CD4-positive, alpha-beta memory T cell (primary cell): Measurements from ENCODE around the gene NPIPB9. TPM values are rescaled to one million over a fixed set of nuclear protein-coding genes. Genes with fewer than 3 reads are reported as not detected.
"Not testable (repeated sequence)": the region's sequence is repeated elsewhere in the genome, so short reads cannot be mapped to it uniquely, and the experiment has no call there.

Experiments used
- CTCF ChIA-PET: fragments of 350-600 bp; sonication (Branson Sonifier 250); formaldehyde crosslinking; loops from one replicate; lab custom pipeline; 2021; ENCODE audit warnings: inconsistent platforms; ENCODE audit not compliant: partially characterized antibody; lab: Charles Lee
- POLR2A ChIA-PET: fragments of 350-600 bp; sonication (Branson Sonifier 250); formaldehyde crosslinking; loops from one replicate; lab custom pipeline; 2021; ENCODE audit not compliant: partially characterized antibody; lab: Charles Lee
- DNase-seq, 5 donors: peaks; one replicate each; pipeline versions ENCODE4 v3.0.0 to v3.0.0-alpha.2; 2020 to 2022; ENCODE audit warnings: mixed read lengths in 1 of 5
- H3K27ac ChIP-seq: one replicate; pipeline ENCODE4 v1.7.0; 2013; ENCODE audit warnings: low read depth, low read length
- H3K27me3 ChIP-seq: 2 replicates; pipeline ENCODE4 v1.7.0; 2013; ENCODE audit warnings: mild to moderate bottlenecking, low read length, moderate library complexity; ENCODE audit not compliant: insufficient read depth
- H3K36me3 ChIP-seq: 2 replicates; pipeline ENCODE4 v1.7.0; 2013; ENCODE audit warnings: mild to moderate bottlenecking, low read length, moderate library complexity; ENCODE audit not compliant: insufficient read depth
- H3K4me1 ChIP-seq: 2 replicates; pipeline ENCODE4 v1.7.0; 2013; ENCODE audit warnings: mild to moderate bottlenecking, low read length, moderate library complexity; ENCODE audit not compliant: insufficient read depth
- H3K4me3 ChIP-seq, 2 donors: one replicate each; pipeline ENCODE4 v1.7.0; 2013; ENCODE audit warnings: low read length in 2 of 2, mild to moderate bottlenecking in 1 of 2
- H3K9me3 ChIP-seq, 2 donors: one replicate each; pipeline ENCODE4 v1.7.0; 2013; ENCODE audit warnings: low read length in 2 of 2, control low read depth in 1 of 2; ENCODE audit not compliant: control insufficient read depth in 1 of 2
- H3K27ac Mint-ChIP-seq, 7 donors: one replicate each; pipeline ENCODE4 v1.8.0; 2020 to 2021; ENCODE audit warnings: mixed read lengths in 7 of 7, mild to moderate bottlenecking in 6 of 7, inconsistent platforms in 3 of 7, moderate library complexity in 3 of 7
- H3K27me3 Mint-ChIP-seq, 2 donors: one replicate each; pipeline ENCODE4 v1.8.0; 2020 to 2021; ENCODE audit warnings: mixed read lengths in 2 of 2
- H3K36me3 Mint-ChIP-seq, 2 donors: one replicate each; pipeline ENCODE4 v1.8.0; 2020 to 2021; ENCODE audit warnings: mixed read lengths in 2 of 2, inconsistent platforms in 1 of 2, mild to moderate bottlenecking in 1 of 2
- H3K4me1 Mint-ChIP-seq, 4 donors: one replicate each; pipeline ENCODE4 v1.8.0; 2020 to 2021; ENCODE audit warnings: mixed read lengths in 4 of 4, mild to moderate bottlenecking in 1 of 4
- H3K4me3 Mint-ChIP-seq, 8 donors: one replicate each; pipeline ENCODE4 v1.8.0; 2020 to 2021; ENCODE audit warnings: mixed read lengths in 8 of 8, mild to moderate bottlenecking in 7 of 8, moderate library complexity in 6 of 8, inconsistent platforms in 3 of 8
- H3K9me3 Mint-ChIP-seq, 8 donors: one replicate each; pipeline ENCODE4 v1.8.0; 2020 to 2021; ENCODE audit warnings: mixed read lengths in 8 of 8, mild to moderate bottlenecking in 5 of 8, inconsistent platforms in 3 of 8, moderate library complexity in 1 of 8
- intact Hi-C: fragments of 100-400 bp; cut with micrococcal nuclease; formaldehyde crosslinking; loops from one replicate; pipeline ENCODE4 v1.15.1; 2023
- polyA plus RNA-seq, 2 donors: library from polyadenylated mRNA; unstranded; fragments of 300-500 nt; fragmentation: Illumina TruSeq; gene quantifications; one replicate each; pipeline ENCODE4 v1.2.3, GENCODE V29; 2021
- total RNA-seq, 2 experiments: library from RNA; stranded (reverse); gene quantifications; one replicate each; pipeline ENCODE4 v1.2.3, GENCODE V29; 2021

The NPIPB9 gene
- total RNA-seq: 1 to 10 TPM; 2.9 to 3.0 TPM
- polyA plus RNA-seq: not detected

GRCh38 chr16:28751487-28751886, at the start of gene NPIPB9:
NPIPB9 (plus strand) TSS chr16:28751787.
- H3K27me3 Mint-ChIP-seq, H3K4me1 Mint-ChIP-seq, H3K36me3 ChIP-seq, POLR2A ChIA-PET, H3K9me3 ChIP-seq, H3K36me3 Mint-ChIP-seq, H3K9me3 Mint-ChIP-seq, H3K4me3 ChIP-seq, H3K4me3 Mint-ChIP-seq, H3K27me3 ChIP-seq, DNase-seq, intact Hi-C loops, H3K27ac ChIP-seq, H3K27ac Mint-ChIP-seq, H3K4me1 ChIP-seq, CTCF ChIA-PET: not testable (repeated sequence)

DNA sequence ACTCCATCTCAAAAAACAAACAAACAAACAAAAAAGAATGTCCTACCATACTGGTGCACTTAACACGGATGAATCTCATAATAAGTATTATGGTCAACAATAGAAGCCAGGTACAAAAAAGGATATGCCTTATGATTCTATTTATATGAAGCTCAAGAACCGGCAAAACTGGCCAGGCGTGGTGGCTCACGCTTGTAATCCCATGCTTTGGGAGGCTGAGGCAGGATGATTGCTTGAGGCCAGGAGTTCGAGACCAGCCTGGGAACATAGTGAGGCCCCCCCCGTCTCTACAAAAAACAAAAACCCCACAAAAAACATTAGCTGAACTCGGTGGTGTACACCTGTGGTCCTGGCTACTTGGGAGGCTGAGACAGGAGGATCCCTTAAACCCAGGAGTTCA, 47.3 kb upstream of the NPIPB9 start:
- H3K9me3 ChIP-seq, H3K27me3 ChIP-seq, H3K4me3 ChIP-seq, H3K4me3 Mint-ChIP-seq, CTCF ChIA-PET, H3K36me3 Mint-ChIP-seq, H3K27me3 Mint-ChIP-seq, DNase-seq, H3K4me1 Mint-ChIP-seq, POLR2A ChIA-PET, H3K27ac Mint-ChIP-seq, H3K36me3 ChIP-seq, H3K4me1 ChIP-seq, H3K27ac ChIP-seq, intact Hi-C loops, H3K9me3 Mint-ChIP-seq: not testable (repeated sequence)

DNA sequence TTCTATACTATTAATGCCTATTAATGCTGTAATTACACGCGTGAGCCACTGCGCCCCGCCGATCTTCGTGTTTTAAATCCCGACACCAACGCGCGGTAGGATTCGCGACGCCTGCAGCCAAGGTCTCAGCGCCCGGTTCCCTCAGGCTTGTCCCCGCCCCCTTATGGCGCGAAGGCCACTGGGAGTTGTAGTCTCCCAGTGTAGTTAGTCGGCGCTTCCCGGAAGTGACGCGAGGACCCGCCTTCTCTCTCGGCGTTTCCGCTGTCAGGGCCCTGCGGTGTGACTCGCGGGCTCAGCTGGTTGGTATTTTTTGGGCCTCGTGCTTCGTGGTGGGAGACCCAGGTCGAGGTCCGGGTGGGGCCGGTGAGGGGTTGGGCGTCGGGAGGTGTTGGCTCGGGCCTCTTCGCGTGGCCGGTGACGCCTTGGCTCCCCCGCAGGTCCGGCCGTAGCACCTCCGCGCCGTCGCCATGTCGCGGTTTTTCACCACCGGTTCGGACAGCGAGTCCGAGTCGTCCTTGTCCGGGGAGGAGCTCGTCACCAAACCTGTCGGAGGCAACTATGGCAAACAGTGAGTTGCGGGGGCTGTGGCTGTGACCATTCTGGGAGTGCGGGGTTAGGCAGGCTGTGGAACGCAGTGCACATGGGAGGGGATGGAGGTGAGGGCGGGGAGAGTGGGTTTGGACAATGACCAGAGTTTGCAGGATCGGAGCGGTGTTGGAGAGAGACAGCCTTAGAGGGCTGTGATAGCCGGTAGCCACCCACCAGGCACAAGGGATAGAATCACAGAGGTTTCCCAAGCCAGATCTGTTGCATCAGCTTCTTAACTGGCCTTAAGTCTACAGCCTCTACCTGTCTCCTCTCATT, 40.1 kb upstream of the NPIPB9 start, which contains the start of gene EIF3C:
EIF3C (plus strand) TSS at position 245 of the 864 bp plus-strand sequence; CDS start at position 468, 223 bp downstream.
- H3K27ac ChIP-seq, CTCF ChIA-PET, H3K9me3 ChIP-seq, H3K4me3 ChIP-seq, H3K27me3 ChIP-seq, H3K4me1 Mint-ChIP-seq, H3K9me3 Mint-ChIP-seq, H3K36me3 ChIP-seq, intact Hi-C loops, H3K4me1 ChIP-seq, POLR2A ChIA-PET, H3K36me3 Mint-ChIP-seq, H3K27me3 Mint-ChIP-seq, DNase-seq: not testable (repeated sequence)
- Mint-ChIP-seq H3K4me3 (peak within 1 kb of the TSS in 4 of 8 donors; percentile 64 to 82 (median 72)), H3K27ac (peak within 1 kb of the TSS in 2 of 7 donors; percentile 66 to 70)

DNA sequence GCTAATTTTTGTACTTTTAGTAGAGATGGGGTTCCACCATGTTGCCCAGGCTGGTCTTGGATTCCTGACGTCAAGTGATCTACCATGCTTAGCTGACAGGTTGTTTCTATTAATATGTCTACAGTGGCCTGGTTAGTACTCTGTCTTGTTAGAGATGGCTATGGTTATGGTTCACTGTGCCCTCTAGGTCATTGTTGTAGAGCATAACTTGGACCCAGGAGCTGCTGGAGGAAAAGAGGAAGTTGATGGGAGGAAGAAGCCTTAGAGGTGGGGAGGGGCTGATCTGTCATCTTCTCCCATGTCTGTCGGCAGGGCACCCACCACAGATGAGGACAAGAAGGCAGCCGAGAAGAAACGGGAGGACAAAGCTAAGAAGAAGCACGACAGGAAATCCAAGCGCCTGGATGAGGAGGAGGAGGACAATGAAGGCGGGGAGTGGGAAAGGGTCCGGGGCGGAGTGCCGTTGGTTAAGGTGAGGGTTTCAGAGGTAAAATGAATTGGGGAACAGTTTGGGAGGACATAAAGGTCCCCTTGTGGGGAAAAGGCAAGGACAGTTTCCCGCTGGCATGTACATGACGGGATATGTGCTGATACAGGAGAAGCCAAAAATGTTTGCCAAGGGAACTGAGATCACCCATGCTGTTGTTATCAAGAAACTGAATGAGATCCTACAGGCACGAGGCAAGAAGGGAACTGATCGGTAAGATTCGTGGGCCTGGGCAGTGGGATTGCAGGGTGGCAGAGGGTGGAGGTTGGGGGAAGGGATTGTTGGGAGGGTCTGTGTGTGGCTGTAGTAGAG, 28.5 kb upstream of the NPIPB9 start:
- H3K4me1 ChIP-seq, POLR2A ChIA-PET, H3K36me3 Mint-ChIP-seq, H3K36me3 ChIP-seq, DNase-seq, H3K27ac Mint-ChIP-seq, H3K27ac ChIP-seq, H3K9me3 Mint-ChIP-seq, H3K27me3 Mint-ChIP-seq, CTCF ChIA-PET, H3K27me3 ChIP-seq, H3K4me3 Mint-ChIP-seq, H3K9me3 ChIP-seq, H3K4me1 Mint-ChIP-seq, H3K4me3 ChIP-seq, intact Hi-C loops: not testable (repeated sequence)

DNA sequence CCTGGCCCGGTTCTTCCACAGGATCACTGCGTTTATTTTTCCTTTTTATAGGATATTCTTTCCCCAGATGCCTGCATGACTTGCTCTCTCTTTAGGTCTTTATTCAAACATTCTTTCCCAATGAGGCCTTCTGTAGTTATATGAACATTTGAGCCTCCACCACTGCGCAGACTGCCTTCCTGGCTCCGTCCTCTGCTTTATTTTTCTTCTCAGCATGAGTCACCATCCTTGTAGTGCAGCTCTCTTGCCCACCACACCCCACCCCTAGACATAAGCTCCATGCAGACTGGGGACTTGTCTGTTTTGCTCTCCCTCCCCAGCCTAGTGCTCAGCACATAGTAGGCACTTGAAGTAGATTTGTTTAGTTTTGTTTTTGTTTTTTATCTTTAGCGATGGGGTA, 20.3 kb upstream of the NPIPB9 start:
- H3K27me3 ChIP-seq, H3K9me3 ChIP-seq, intact Hi-C loops, CTCF ChIA-PET, DNase-seq, H3K4me1 ChIP-seq, H3K27ac Mint-ChIP-seq, H3K4me3 Mint-ChIP-seq, H3K36me3 ChIP-seq, POLR2A ChIA-PET, H3K4me3 ChIP-seq, H3K36me3 Mint-ChIP-seq, H3K27me3 Mint-ChIP-seq, H3K9me3 Mint-ChIP-seq, H3K27ac ChIP-seq, H3K4me1 Mint-ChIP-seq: not testable (repeated sequence)

DNA sequence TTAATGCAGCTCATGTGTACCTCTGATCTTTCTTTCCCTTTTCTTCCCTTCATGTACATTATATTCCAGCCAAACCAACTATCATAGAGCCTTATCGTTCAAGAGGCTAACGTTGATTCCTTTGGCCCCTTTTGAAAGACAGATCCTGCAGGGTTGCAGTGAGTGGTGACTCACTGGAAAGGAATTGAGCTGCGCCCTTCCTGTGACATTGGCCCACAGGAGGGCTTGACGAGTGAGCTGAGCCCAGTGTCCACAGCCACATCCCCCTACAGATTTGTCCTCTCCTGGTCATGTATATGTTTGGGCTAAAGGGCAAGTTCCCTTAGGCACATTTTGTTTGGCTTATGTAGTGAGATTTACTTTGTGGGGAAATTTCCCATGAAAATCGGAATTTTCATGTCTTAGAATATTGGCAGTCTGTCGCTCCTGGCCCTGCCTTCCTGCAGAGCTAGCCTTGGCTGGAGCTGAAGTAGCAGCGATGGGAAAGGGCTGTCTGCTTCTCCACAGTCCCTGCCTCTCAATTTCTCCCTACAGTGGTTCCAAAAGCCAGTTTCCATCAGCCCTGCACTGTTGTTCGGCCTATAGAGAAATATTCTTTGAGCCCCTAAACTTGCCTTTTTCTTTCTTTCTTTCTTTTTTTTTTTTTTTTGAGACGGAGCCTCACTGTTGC, 19.0 kb upstream of the NPIPB9 start:
- H3K27ac ChIP-seq, H3K9me3 ChIP-seq, H3K27me3 Mint-ChIP-seq, H3K36me3 Mint-ChIP-seq, H3K9me3 Mint-ChIP-seq, intact Hi-C loops, H3K4me1 Mint-ChIP-seq, H3K27ac Mint-ChIP-seq, POLR2A ChIA-PET, DNase-seq, H3K27me3 ChIP-seq, H3K4me3 ChIP-seq, H3K4me3 Mint-ChIP-seq, H3K36me3 ChIP-seq, CTCF ChIA-PET, H3K4me1 ChIP-seq: not testable (repeated sequence)

DNA sequence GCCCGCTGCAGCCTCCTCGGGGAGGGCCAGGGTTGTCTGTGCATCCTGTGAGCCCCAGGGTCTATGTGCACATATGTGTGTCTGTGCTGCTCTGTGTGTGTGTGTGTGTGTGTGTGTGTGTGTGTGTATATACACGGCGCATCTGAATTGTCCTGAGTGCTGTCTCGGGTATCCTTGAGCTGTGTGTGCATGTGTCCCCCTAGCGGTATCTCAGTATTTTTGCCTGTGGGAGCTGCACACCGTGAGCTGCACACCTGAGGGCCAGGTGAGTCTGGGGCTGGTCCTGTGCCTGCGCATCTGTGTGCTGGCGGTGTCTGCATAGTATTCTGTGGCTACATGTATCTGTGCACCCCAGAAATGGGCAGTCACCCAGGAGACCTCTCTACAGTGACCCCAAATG, 11.8 kb upstream of the NPIPB9 start:
- H3K27me3 Mint-ChIP-seq, H3K27ac Mint-ChIP-seq, POLR2A ChIA-PET, H3K36me3 ChIP-seq, H3K4me1 ChIP-seq, H3K4me3 Mint-ChIP-seq, H3K4me1 Mint-ChIP-seq, H3K4me3 ChIP-seq, intact Hi-C loops, H3K36me3 Mint-ChIP-seq, H3K27me3 ChIP-seq, H3K9me3 ChIP-seq, CTCF ChIA-PET, H3K27ac ChIP-seq, H3K9me3 Mint-ChIP-seq: not testable (repeated sequence)
- DNase-seq: peak in 2 of 5 donors; percentile 6 to 15
